Measurements from ENCODE around the gene GJB4. TPM values are rescaled to one million over a fixed set of nuclear protein-coding genes. Genes with fewer than 3 reads are reported as not detected.
A peak's percentile ranks its signal among the peaks of the same experiment; 100 is the strongest.

Gene GJB4
- total and polyA plus RNA-seq, 2 experiments from 2014 or later, result not detected

DNA sequence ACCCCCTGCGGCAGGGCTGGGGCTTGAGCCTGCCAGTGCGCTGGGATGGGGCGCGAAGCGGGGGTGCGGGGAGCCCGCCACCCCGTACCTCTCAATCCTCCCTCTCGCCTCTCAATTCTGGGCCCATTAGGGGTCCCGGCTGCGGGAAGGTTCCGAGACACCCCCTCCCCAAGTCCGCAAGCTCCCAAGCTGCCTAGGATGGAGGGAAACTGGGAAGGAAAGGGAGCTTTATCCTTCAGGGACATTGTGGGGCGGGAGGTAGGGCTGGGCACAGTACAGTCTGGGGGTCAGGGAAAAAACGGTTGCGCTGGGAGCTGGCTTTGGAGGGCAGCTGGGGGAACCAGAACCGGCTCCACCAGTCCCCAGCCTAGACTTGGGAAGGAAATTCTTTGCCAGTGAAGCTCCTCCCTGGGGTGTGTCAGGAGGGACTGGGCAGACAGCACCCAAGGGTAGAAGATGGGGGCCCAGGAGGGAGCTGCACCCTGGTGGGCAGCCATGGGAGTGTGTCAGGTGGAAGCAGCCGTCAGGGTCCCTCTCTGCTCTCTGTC lies 22.4 kb downstream of the GJB4 start:
- Histone ChIP-seq H3K4me1 (ENCODE audit: low read depth) (peaks cover 4% of the 10 kb centered on the region), H3K36me3 (no peaks in the 10 kb centered on the region), H3K9me3 (ENCODE audit: low read depth) (no peaks in the 10 kb centered on the region), H3K27me3 (peaks cover 67% of the 10 kb centered on the region), H3K27ac (no peak overlapping the region), H3K4me3 (peak overlapping the region; percentile 13)
- DNase-seq (ENCODE audit: low read depth in 1 of 2, low spot score in 1 of 2), result no peak
- TF ChIP-seq, protein P1, sequence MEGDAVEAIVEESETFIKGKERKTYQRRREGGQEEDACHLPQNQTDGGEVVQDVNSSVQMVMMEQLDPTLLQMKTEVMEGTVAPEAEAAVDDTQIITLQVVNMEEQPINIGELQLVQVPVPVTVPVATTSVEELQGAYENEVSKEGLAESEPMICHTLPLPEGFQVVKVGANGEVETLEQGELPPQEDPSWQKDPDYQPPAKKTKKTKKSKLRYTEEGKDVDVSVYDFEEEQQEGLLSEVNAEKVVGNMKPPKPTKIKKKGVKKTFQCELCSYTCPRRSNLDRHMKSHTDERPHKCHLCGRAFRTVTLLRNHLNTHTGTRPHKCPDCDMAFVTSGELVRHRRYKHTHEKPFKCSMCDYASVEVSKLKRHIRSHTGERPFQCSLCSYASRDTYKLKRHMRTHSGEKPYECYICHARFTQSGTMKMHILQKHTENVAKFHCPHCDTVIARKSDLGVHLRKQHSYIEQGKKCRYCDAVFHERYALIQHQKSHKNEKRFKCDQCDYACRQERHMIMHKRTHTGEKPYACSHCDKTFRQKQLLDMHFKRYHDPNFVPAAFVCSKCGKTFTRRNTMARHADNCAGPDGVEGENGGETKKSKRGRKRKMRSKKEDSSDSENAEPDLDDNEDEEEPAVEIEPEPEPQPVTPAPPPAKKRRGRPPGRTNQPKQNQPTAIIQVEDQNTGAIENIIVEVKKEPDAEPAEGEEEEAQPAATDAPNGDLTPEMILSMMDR (IDR thresholded peaks at IDR 0.05; ENCODE audit: low read depth, low read length), result no peak

DNA sequence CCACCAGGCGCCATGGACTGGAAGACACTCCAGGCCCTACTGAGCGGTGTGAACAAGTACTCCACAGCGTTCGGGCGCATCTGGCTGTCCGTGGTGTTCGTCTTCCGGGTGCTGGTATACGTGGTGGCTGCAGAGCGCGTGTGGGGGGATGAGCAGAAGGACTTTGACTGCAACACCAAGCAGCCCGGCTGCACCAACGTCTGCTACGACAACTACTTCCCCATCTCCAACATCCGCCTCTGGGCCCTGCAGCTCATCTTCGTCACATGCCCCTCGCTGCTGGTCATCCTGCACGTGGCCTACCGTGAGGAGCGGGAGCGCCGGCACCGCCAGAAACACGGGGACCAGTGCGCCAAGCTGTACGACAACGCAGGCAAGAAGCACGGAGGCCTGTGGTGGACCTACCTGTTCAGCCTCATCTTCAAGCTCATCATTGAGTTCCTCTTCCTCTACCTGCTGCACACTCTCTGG lies 25.2 kb downstream of the GJB4 start:
- Histone ChIP-seq H3K27ac (no peak overlapping the region), H3K4me3 (no peak overlapping the region), H3K36me3 (no peaks in the 10 kb centered on the region), H3K9me3 (ENCODE audit: low read depth) (no peaks in the 10 kb centered on the region), H3K4me1 (ENCODE audit: low read depth) (peaks cover 4% of the 10 kb centered on the region), H3K27me3 (peaks cover 55% of the 10 kb centered on the region)
- TF ChIP-seq, protein P1 (IDR thresholded peaks at IDR 0.05; ENCODE audit: low read depth, low read length), result no peak
- DNase-seq (ENCODE audit: low read depth in 1 of 2, low spot score in 1 of 2), result no peak

DNA sequence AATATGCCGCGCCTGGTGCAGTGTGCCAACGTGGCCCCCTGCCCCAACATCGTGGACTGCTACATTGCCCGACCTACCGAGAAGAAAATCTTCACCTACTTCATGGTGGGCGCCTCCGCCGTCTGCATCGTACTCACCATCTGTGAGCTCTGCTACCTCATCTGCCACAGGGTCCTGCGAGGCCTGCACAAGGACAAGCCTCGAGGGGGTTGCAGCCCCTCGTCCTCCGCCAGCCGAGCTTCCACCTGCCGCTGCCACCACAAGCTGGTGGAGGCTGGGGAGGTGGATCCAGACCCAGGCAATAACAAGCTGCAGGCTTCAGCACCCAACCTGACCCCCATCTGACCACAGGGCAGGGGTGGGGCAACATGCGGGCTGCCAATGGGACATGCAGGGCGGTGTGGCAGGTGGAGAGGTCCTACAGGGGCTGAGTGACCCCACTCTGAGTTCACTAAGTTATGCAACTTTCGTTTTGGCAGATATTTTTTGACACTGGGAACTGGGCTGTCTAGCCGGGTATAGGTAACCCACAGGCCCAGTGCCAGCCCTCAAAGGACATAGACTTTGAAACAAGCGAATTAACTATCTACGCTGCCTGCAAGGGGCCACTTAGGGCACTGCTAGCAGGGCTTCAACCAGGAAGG lies 25.8 kb downstream of the GJB4 start:
- Histone ChIP-seq H3K4me1 (ENCODE audit: low read depth) (peaks cover 4% of the 10 kb centered on the region), H3K4me3 (no peak overlapping the region), H3K27me3 (peaks cover 49% of the 10 kb centered on the region), H3K36me3 (no peaks in the 10 kb centered on the region), H3K27ac (no peak overlapping the region), H3K9me3 (ENCODE audit: low read depth) (no peaks in the 10 kb centered on the region)
- TF ChIP-seq, protein P1 (IDR thresholded peaks at IDR 0.05; ENCODE audit: low read depth, low read length), result no peak
- no peak for DNase-seq (ENCODE audit: low read depth in 1 of 2, low spot score in 1 of 2)

DNA sequence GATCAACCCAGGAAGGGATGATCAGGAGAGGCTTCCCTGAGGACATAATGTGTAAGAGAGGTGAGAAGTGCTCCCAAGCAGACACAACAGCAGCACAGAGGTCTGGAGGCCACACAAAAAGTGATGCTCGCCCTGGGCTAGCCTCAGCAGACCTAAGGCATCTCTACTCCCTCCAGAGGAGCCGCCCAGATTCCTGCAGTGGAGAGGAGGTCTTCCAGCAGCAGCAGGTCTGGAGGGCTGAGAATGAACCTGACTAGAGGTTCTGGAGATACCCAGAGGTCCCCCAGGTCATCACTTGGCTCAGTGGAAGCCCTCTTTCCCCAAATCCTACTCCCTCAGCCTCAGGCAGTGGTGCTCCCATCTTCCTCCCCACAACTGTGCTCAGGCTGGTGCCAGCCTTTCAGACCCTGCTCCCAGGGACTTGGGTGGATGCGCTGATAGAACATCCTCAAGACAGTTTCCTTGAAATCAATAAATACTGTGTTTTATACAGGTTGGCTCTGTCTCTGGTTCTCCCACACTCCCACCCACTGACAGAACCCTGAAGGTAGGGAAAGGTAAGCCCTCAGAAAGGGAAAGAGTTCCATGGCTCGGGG lies 26.4 kb downstream of the GJB4 start:
- H3K36me3 ChIP-seq, result no peaks in the 10 kb centered on the region

DNA sequence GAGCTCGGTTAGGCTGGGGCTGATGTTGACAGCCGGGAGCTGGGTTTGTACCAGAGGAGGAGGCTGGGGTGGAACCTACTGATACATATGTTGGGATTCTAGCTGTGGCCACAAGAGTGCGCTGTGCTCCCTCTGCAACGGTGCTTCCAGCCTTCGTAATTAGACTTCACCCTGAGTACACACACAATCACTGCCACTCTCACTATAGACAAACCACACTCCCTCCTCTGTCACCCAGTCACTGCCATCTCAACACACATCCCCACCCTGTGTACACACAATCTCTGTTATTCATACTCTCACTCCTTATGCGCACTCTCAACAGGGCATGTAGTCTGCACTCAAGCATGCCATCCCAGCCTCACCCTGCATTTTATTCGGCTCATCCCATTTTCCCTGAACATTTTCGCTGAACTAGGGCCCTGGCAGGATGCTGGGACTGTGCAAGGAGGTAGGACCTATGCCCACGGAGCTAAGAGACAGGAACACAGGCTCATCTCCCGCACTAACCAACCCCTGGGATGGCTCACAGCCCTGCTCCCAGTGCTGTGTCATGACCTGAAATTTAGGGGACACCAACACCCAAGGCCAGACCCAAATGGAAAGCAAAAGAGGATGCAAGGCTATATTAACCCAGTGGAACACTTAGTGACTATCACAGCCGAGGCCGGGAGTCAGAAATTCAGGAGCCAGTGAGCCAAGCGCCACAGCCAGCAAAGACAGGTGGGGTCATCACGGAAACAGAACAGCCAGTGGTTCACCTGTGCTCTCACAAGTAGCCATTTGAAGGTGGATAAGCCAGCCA lies 27.2 kb downstream of the GJB4 start:
- peak; percentile 75 to 83 for DNase-seq (ENCODE audit: low read depth in 1 of 2, low spot score in 1 of 2)
- Histone ChIP-seq H3K36me3 (no peaks in the 10 kb centered on the region), H3K4me3 (no peak overlapping the region), H3K27me3 (peaks cover 40% of the 10 kb centered on the region), H3K27ac (no peak overlapping the region), H3K9me3 (ENCODE audit: low read depth) (no peaks in the 10 kb centered on the region), H3K4me1 (ENCODE audit: low read depth) (no peaks in the 10 kb centered on the region)
- TF ChIP-seq, protein P1 (IDR thresholded peaks at IDR 0.05; ENCODE audit: low read depth, low read length), result peak; percentile 91

More for the DNA sequence above, 26.4 kb downstream of the GJB4 start:
- no peak overlapping the region for H3K27ac ChIP-seq
- DNase-seq (ENCODE audit: low read depth in 1 of 2, low spot score in 1 of 2), result no peak
- H3K4me1 ChIP-seq (ENCODE audit: low read depth), result peaks cover 4% of the 10 kb centered on the region
- no peaks in the 10 kb centered on the region for H3K9me3 ChIP-seq (ENCODE audit: low read depth)
- no peak overlapping the region for H3K4me3 ChIP-seq
- peaks cover 43% of the 10 kb centered on the region for H3K27me3 ChIP-seq
- TF ChIP-seq, protein P1 (IDR thresholded peaks at IDR 0.05; ENCODE audit: low read depth, low read length), result no peak
